ENCODE data around the gene ESRP2.

GRCh38 chr16:68275611-68276191 lies 39.8 kb upstream of the ESRP2 start:
- no peak for TF ChIP-seq CTCF (tag by site-specific recombination; IDR thresholded peaks at IDR 0.05)
- TF ChIP-seq ZNF274 (IDR thresholded peaks at IDR 0.05; ENCODE audit: low read length): no peak
- TF ChIP-seq ZNF274 (tag by site-specific recombination; IDR thresholded peaks at IDR 0.05; ENCODE audit: borderline replicate concordance): no peak
- no peak for TF ChIP-seq OVOL3 (tag by site-specific recombination; IDR thresholded peaks at IDR 0.05)

Measured in HEK293 (cell line).